Naive thymus-derived CD4-positive, alpha-beta T cell (primary cell): ENCODE measurements around the gene PLEKHG4. TPM values are rescaled to one million over a fixed set of nuclear protein-coding genes. Genes with fewer than 3 reads are reported as not detected.

ENCODE experiments used
- ATAC-seq: fragments of 150-1000 bp; cut with Tn5 transposase; 2 replicates; pipeline ENCODE4 v1.10.0; 2021; ENCODE audit warnings: mild to moderate bottlenecking, moderate library complexity
- CTCF ChIA-PET: fragments of 350-600 bp; sonication (Branson Sonifier 250); formaldehyde crosslinking; loops from one replicate; lab custom pipeline; 2021; ENCODE audit warnings: antibody characterized with exemption; lab: Charles Lee
- POLR2A ChIA-PET: fragments of 350-600 bp; sonication (Branson Sonifier 250); formaldehyde crosslinking; loops from one replicate; lab custom pipeline; 2021; ENCODE audit warnings: antibody characterized with exemption, inconsistent platforms; lab: Charles Lee
- DNase-seq, 9 donors: peaks; one replicate each; pipeline versions ENCODE4 v3.0.0 to v3.0.0-alpha.2; 2020 to 2022; ENCODE audit warnings: mixed read lengths in 1 of 9
- H3K27ac ChIP-seq: one replicate; pipeline ENCODE4 v1.7.0; 2013; ENCODE audit warnings: mild to moderate bottlenecking, low read depth, low read length, moderate library complexity
- H3K27me3 ChIP-seq, 2 donors: one replicate each; pipeline ENCODE4 v1.7.0; 2013; ENCODE audit warnings: low read length in 2 of 2, mild to moderate bottlenecking in 2 of 2, moderate library complexity in 2 of 2; ENCODE audit not compliant: control insufficient read depth in 2 of 2, insufficient read depth in 2 of 2
- H3K36me3 ChIP-seq, 3 experiments: 1 replicate in 2 of 3; 2 replicates in 1 of 3; pipeline ENCODE4 v1.7.0; 2013; ENCODE audit warnings: low read length in 3 of 3, mild to moderate bottlenecking in 3 of 3, moderate library complexity in 1 of 3; ENCODE audit not compliant: insufficient read depth in 3 of 3, control insufficient read depth in 2 of 3
- H3K4me1 ChIP-seq, 2 donors: one replicate each; pipeline ENCODE4 v1.7.0; 2013; ENCODE audit warnings: low read length in 2 of 2, mild to moderate bottlenecking in 2 of 2, moderate library complexity in 1 of 2; ENCODE audit not compliant: control insufficient read depth in 2 of 2, insufficient read depth in 2 of 2
- H3K4me3 ChIP-seq: 2 replicates; pipeline ENCODE4 v1.7.0; 2013; ENCODE audit warnings: mild to moderate bottlenecking, low read length
- H3K9me3 ChIP-seq, 3 experiments: 1 replicate in 2 of 3; 2 replicates in 1 of 3; pipeline ENCODE4 v1.7.0; 2013; ENCODE audit warnings: low read length in 3 of 3; ENCODE audit not compliant: control insufficient read depth in 2 of 3
- H3K27ac Mint-ChIP-seq, 9 donors: one replicate each; pipeline ENCODE4 v1.8.0; 2020 to 2022; ENCODE audit warnings: mixed read lengths in 9 of 9, mild to moderate bottlenecking in 8 of 9, moderate library complexity in 5 of 9, inconsistent platforms in 2 of 9
- H3K27me3 Mint-ChIP-seq, 5 donors: one replicate each; pipeline ENCODE4 v1.8.0; 2021 to 2022; ENCODE audit warnings: mixed read lengths in 5 of 5, mild to moderate bottlenecking in 1 of 5
- H3K36me3 Mint-ChIP-seq, 5 donors: one replicate each; pipeline ENCODE4 v1.8.0; 2020 to 2022; ENCODE audit warnings: mixed read lengths in 5 of 5, mild to moderate bottlenecking in 3 of 5, inconsistent platforms in 1 of 5
- H3K4me1 Mint-ChIP-seq, 7 donors: one replicate each; pipeline ENCODE4 v1.8.0; 2020 to 2022; ENCODE audit warnings: mixed read lengths in 7 of 7, mild to moderate bottlenecking in 3 of 7, inconsistent platforms in 1 of 7
- H3K4me3 Mint-ChIP-seq, 10 donors: one replicate each; pipeline ENCODE4 v1.8.0; 2020 to 2022; ENCODE audit warnings: mild to moderate bottlenecking in 10 of 10, mixed read lengths in 10 of 10, moderate library complexity in 6 of 10, inconsistent platforms in 2 of 10
- H3K9me3 Mint-ChIP-seq, 11 donors: one replicate each; pipeline ENCODE4 v1.8.0; 2020 to 2022; ENCODE audit warnings: mixed read lengths in 11 of 11, mild to moderate bottlenecking in 4 of 11, inconsistent platforms in 1 of 11, moderate library complexity in 1 of 11
- intact Hi-C, 2 donors: fragments of 100-400 bp; cut with micrococcal nuclease; formaldehyde crosslinking; loops; one replicate each; pipeline ENCODE4 v1.15.1; 2023
- polyA plus RNA-seq, 2 donors: library from polyadenylated mRNA; unstranded; fragments of 300-500 nt; fragmentation: Illumina TruSeq; gene quantifications; one replicate each; pipeline ENCODE4 v1.2.3, GENCODE V29; 2021
- total RNA-seq, 6 experiments: library from RNA in 5 of 6; stranded (reverse) in 5 of 6; gene quantifications; 1 replicate in 5 of 6; 2 replicates in 1 of 6; pipeline ENCODE4 v1.2.3 and lab custom pipeline; 2021 to 2026

The PLEKHG4 gene
- total and polyA plus RNA-seq, 7 experiments from 2014 or later = 6.2 to 32.3 (median 23.2) TPM

GRCh38 chr16:67336648-67337047, 57.3 kb downstream of the PLEKHG4 start:
- POLR2A ChIA-PET = no interaction called here
- Mint-ChIP-seq H3K4me1 (no peaks in the 10 kb centered on the region), H3K27me3 (peaks cover 0 to 10% (median 3%) of the 10 kb centered on the region in 5 donors), H3K36me3 (peaks cover 0 to 5% (median 0%) of the 10 kb centered on the region in 5 donors), H3K4me3 (no peak overlapping the region), H3K9me3 (peaks cover 0 to 21% (median 13%) of the 10 kb centered on the region in 11 donors), H3K27ac (no peak overlapping the region)
- intact Hi-C loops = no loop called here
- no peak for DNase-seq
- CTCF ChIA-PET = no interaction called here
- no peak overlapping the region for H3K27ac ChIP-seq
- no peak for ATAC-seq
- H3K36me3 ChIP-seq = no peaks in the 10 kb centered on the region
- H3K9me3 ChIP-seq = no peaks in the 10 kb centered on the region
- no peaks in the 10 kb centered on the region for H3K27me3 ChIP-seq
- H3K4me3 ChIP-seq = no peak overlapping the region
- H3K4me1 ChIP-seq = no peaks in the 10 kb centered on the region

Other genes with a start within 250 kb of the PLEKHG4 start
- gene PHAF1, start 169.6 kb upstream of the PLEKHG4 start, total RNA-seq = 10 to 100 TPM; 17.8 to 29.6 (median 21.2) TPM
- gene PHAF1, start 169.6 kb upstream of the PLEKHG4 start, polyA plus RNA-seq = 10 to 100 TPM in 1 of 2 donors, 1 to 10 TPM in 1; 8.9 to 21.4 TPM
- 10 to 100 TPM in 1 of 5 experiments, 1 to 10 TPM in 4; 1.9 to 13.2 (median 2.7) TPM for gene B3GNT9, start 128.5 kb upstream of the PLEKHG4 start, total RNA-seq
- 1 to 10 TPM in 1 of 2 donors, under 1 TPM in 1; 0.78 to 2.4 TPM for gene B3GNT9, start 128.5 kb upstream of the PLEKHG4 start, polyA plus RNA-seq
- 10 to 100 TPM; 47.0 to 92.8 (median 52.8) TPM for gene TRADD, start 119.6 kb upstream of the PLEKHG4 start, total RNA-seq
- gene TRADD, start 119.6 kb upstream of the PLEKHG4 start, polyA plus RNA-seq = 10 to 100 TPM; 69.8 to 71.1 TPM
- gene FBXL8, start 119.6 kb upstream of the PLEKHG4 start, total RNA-seq = 10 to 100 TPM in 2 of 5 experiments, 1 to 10 TPM in 3; 8.7 to 84.7 (median 9.7) TPM
- gene FBXL8, start 119.6 kb upstream of the PLEKHG4 start, polyA plus RNA-seq = 1 to 10 TPM; 5.2 to 7.8 TPM
- 100 to 1,000 TPM in 1 of 5 experiments, 10 to 100 TPM in 2, 1 to 10 TPM in 2; 9.9 to 150 (median 15.5) TPM for gene HSF4, start 114.8 kb upstream of the PLEKHG4 start, total RNA-seq
- not detected for gene HSF4, start 114.8 kb upstream of the PLEKHG4 start, polyA plus RNA-seq
- gene NOL3, start 109.0 kb upstream of the PLEKHG4 start, total RNA-seq = 10 to 100 TPM in 1 of 5 experiments, 1 to 10 TPM in 3, under 1 TPM in 1; 0.89 to 66.0 (median 1.8) TPM
- not detected for gene NOL3, start 109.0 kb upstream of the PLEKHG4 start, polyA plus RNA-seq
- gene MATCAP1, start 95.6 kb upstream of the PLEKHG4 start, total RNA-seq = 10 to 100 TPM in 3 of 5 experiments, 1 to 10 TPM in 2; 4.3 to 88.1 (median 11.0) TPM
- gene MATCAP1, start 95.6 kb upstream of the PLEKHG4 start, polyA plus RNA-seq = under 1 TPM; 0.48 to 0.78 TPM
- under 1 TPM in 2 of 5 experiments, not detected in 3; 0.58 to 0.73 TPM for gene EXOC3L1, start 89.4 kb upstream of the PLEKHG4 start, total RNA-seq
- gene EXOC3L1, start 89.4 kb upstream of the PLEKHG4 start, polyA plus RNA-seq = not detected
- gene E2F4, start 87.4 kb upstream of the PLEKHG4 start, total RNA-seq = 100 to 1,000 TPM in 1 of 5 experiments, 10 to 100 TPM in 4; 67.1 to 133 (median 73.0) TPM
- 10 to 100 TPM; 59.4 to 97.9 TPM for gene E2F4, start 87.4 kb upstream of the PLEKHG4 start, polyA plus RNA-seq
- 1 to 10 TPM; 2.6 to 9.1 (median 7.5) TPM for gene ELMO3, start 80.4 kb upstream of the PLEKHG4 start, total RNA-seq
- under 1 TPM in 1 of 2 donors, not detected in 1; 0.07 TPM for gene ELMO3, start 80.4 kb upstream of the PLEKHG4 start, polyA plus RNA-seq
- gene TMEM208, start 52.4 kb upstream of the PLEKHG4 start, total RNA-seq = 10 to 100 TPM; 27.6 to 44.8 (median 32.7) TPM
- 10 to 100 TPM; 79.7 to 88.3 TPM for gene TMEM208, start 52.4 kb upstream of the PLEKHG4 start, polyA plus RNA-seq
- 10 to 100 TPM; 23.7 to 81.7 (median 35.1) TPM for gene FHOD1, start 32.1 kb upstream of the PLEKHG4 start, total RNA-seq
- 1 to 10 TPM; 3.6 to 3.7 TPM for gene FHOD1, start 32.1 kb upstream of the PLEKHG4 start, polyA plus RNA-seq
- 1 to 10 TPM; 1.7 to 3.7 (median 2.2) TPM for gene SLC9A5, start 30.6 kb upstream of the PLEKHG4 start, total RNA-seq
- gene SLC9A5, start 30.6 kb upstream of the PLEKHG4 start, polyA plus RNA-seq = under 1 TPM; 0.11 to 0.18 TPM
- under 1 TPM in 2 of 5 experiments, not detected in 3; 0.05 to 0.39 TPM for gene KCTD19, start 47.2 kb downstream of the PLEKHG4 start, total RNA-seq
- not detected for gene KCTD19, start 47.2 kb downstream of the PLEKHG4 start, polyA plus RNA-seq
- gene LRRC36, start 47.3 kb downstream of the PLEKHG4 start, total RNA-seq = under 1 TPM in 2 of 5 experiments, not detected in 3; 0.50 to 0.56 TPM
- not detected for gene LRRC36, start 47.3 kb downstream of the PLEKHG4 start, polyA plus RNA-seq
- gene TPPP3, start 114.0 kb downstream of the PLEKHG4 start, total RNA-seq = 10 to 100 TPM in 1 of 5 experiments, under 1 TPM in 1, not detected in 3; 0.37 to 18.7 TPM
- under 1 TPM in 1 of 2 donors, not detected in 1; 0.19 TPM for gene TPPP3, start 114.0 kb downstream of the PLEKHG4 start, polyA plus RNA-seq
- 1 to 10 TPM in 1 of 5 experiments, under 1 TPM in 2, not detected in 2; 0.34 to 3.6 (median 0.48) TPM for gene ZDHHC1, start 136.9 kb downstream of the PLEKHG4 start, total RNA-seq
- gene ZDHHC1, start 136.9 kb downstream of the PLEKHG4 start, polyA plus RNA-seq = not detected
- gene HSD11B2, start 151.6 kb downstream of the PLEKHG4 start, total RNA-seq = under 1 TPM in 1 of 5 experiments, not detected in 4; 0.17 TPM
- not detected for gene HSD11B2, start 151.6 kb downstream of the PLEKHG4 start, polyA plus RNA-seq
- 100 to 1,000 TPM in 1 of 5 experiments, 10 to 100 TPM in 4; 35.8 to 104 (median 54.7) TPM for gene ATP6V0D1, start 201.6 kb downstream of the PLEKHG4 start, total RNA-seq
- gene ATP6V0D1, start 201.6 kb downstream of the PLEKHG4 start, polyA plus RNA-seq = 100 to 1,000 TPM in 1 of 2 donors, 10 to 100 TPM in 1; 61.5 to 102 TPM
- not detected for gene AGRP, start 204.0 kb downstream of the PLEKHG4 start, total RNA-seq
- gene AGRP, start 204.0 kb downstream of the PLEKHG4 start, polyA plus RNA-seq = not detected
- 100 to 1,000 TPM in 1 of 5 experiments, 10 to 100 TPM in 4; 39.7 to 103 (median 48.9) TPM for gene RIPOR1, start 249.3 kb downstream of the PLEKHG4 start, total RNA-seq
- 1 to 10 TPM; 2.5 to 5.0 TPM for gene RIPOR1, start 249.3 kb downstream of the PLEKHG4 start, polyA plus RNA-seq